Body of pancreas (tissue), 4 donors: ENCODE measurements around the gene HOXD12. TPM values are rescaled to one million over a fixed set of nuclear protein-coding genes. Genes with fewer than 3 reads are reported as not detected.

ENCODE experiments used
- ATAC-seq: fragments of 150-250 bp; one replicate; pipeline ENCODE4 v1.9.1; 2016
- DNase-seq, 4 donors: peaks; one replicate each; pipeline ENCODE4 v3.0.0-alpha.2; 2019
- H3K27ac ChIP-seq, 4 donors: fragments of 200-600 bp; sonication (generic); 1 replicate in 3 of 4; 2 replicates in 1 of 4; pipeline versions ENCODE4 v1.5.1 to v1.6.1; 2016 to 2019; ENCODE audit warnings: mild to moderate bottlenecking in 1 of 4, mixed read lengths in 1 of 4, moderate library complexity in 1 of 4
- H3K27me3 ChIP-seq, 2 donors: fragments of 200-600 bp; sonication (generic); one replicate each; pipeline ENCODE4 v1.6.0; 2016; ENCODE audit warnings: mild to moderate bottlenecking in 1 of 2
- H3K36me3 ChIP-seq, 2 donors: fragments of 200-600 bp; sonication (generic); replicated peaks in 1 of 2; 2 replicates each; pipeline ENCODE4 v1.5.1; 2016; ENCODE audit warnings: low read depth in 2 of 2; ENCODE audit not compliant: insufficient read depth in 1 of 2
- H3K4me1 ChIP-seq: fragments of 200-600 bp; sonication (generic); one replicate; pipeline ENCODE4 v1.6.0; 2016
- H3K4me3 ChIP-seq, 2 donors: fragments of 200-600 bp; sonication (generic); 1 replicate in 1 of 2; 2 replicates in 1 of 2; pipeline ENCODE4 v1.5.1; 2016 to 2019
- H3K9me3 ChIP-seq, 3 donors: fragments of 200-600 bp; sonication (generic); 1 replicate in 2 of 3; 2 replicates in 1 of 3; pipeline ENCODE4 v1.5.1; 2016
- CTCF ChIP-seq, 7 experiments: fragments of 450-650 bp in 4 of 7; fragments of 200-600 bp in 3 of 7; sonication (generic) in 3 of 7; IDR thresholded peaks; one replicate each; pipeline ENCODE4 v1.5.1; 2016 to 2019; ENCODE audit warnings: antibody characterized with exemption in 7 of 7
- POLR2A ChIP-seq, 3 donors: fragments of 450-650 bp; IDR thresholded peaks; one replicate each; pipeline ENCODE4 v1.6.1; 2016; ENCODE audit warnings: antibody characterized with exemption in 3 of 3, mild to moderate bottlenecking in 2 of 3
- WGBS, 2 donors: methylation state at CpG; one replicate each; pipeline ENCODE4 v1.1.5; 2017; 5-methylcytosine and 5-hydroxymethylcytosine counted together
- intact Hi-C: fragments of 100-400 bp; cut with DNase I; formaldehyde crosslinking; loops from one replicate; pipeline ENCODE4 v1.15.1; 2023
- total RNA-seq, 2 donors: library from RNA; depleted of rRNA; stranded (reverse); fragments of >200 nt; gene quantifications; one replicate each; pipeline ENCODE4 v1.1.0, GENCODE V29; 2016

The HOXD12 gene
- total RNA-seq, 2 donors from 2014 or later = not detected

GRCh38 chr2:176132205-176133171, 32.9 kb downstream of the HOXD12 start:
- WGBS, 2 donors = 8 to 15% methylated on average over 33 of the region's 33 CpGs
- Histone ChIP-seq H3K4me1 (peaks cover 25% of the 10 kb centered on the region), H3K4me3 (no peak overlapping the region), H3K36me3 (no peaks in the 10 kb centered on the region), H3K27ac (no peak overlapping the region), H3K27me3 (peaks cover 0 to 84% of the 10 kb centered on the region in 2 donors), H3K9me3 (no peaks in the 10 kb centered on the region)
- TF ChIP-seq CTCF (IDR thresholded peaks at IDR 0.05) = no peak
- no peak for TF ChIP-seq POLR2A (IDR thresholded peaks at IDR 0.05)
- DNase-seq (no peak), ATAC-seq (no peak)
- intact Hi-C loops = no loop called here

GRCh38 chr2:176133389-176133788, 33.8 kb downstream of the HOXD12 start:
- Histone ChIP-seq H3K4me3 (no peak overlapping the region), H3K36me3 (no peaks in the 10 kb centered on the region), H3K27ac (no peak overlapping the region), H3K4me1 (peaks cover 25% of the 10 kb centered on the region), H3K9me3 (no peaks in the 10 kb centered on the region), H3K27me3 (peaks cover 0 to 80% of the 10 kb centered on the region in 2 donors)
- ATAC-seq = no peak
- no peak for TF ChIP-seq POLR2A (IDR thresholded peaks at IDR 0.05)
- no peak for TF ChIP-seq CTCF (IDR thresholded peaks at IDR 0.05)
- no peak for DNase-seq
- intact Hi-C loops = no loop called here

GRCh38 chr2:176134035-176134434, 34.4 kb downstream of the HOXD12 start:
- DNase-seq = no peak
- Histone ChIP-seq H3K9me3 (no peaks in the 10 kb centered on the region), H3K27ac (no peak overlapping the region), H3K4me1 (peaks cover 25% of the 10 kb centered on the region), H3K4me3 (no peak overlapping the region), H3K36me3 (no peaks in the 10 kb centered on the region), H3K27me3 (peaks cover 0 to 81% of the 10 kb centered on the region in 2 donors)
- 21 to 32% methylated on average over 4 of the region's 4 CpGs for WGBS, 2 donors
- intact Hi-C loops = no loop called here
- ATAC-seq = no peak
- TF ChIP-seq CTCF (IDR thresholded peaks at IDR 0.05) = no peak
- no peak for TF ChIP-seq POLR2A (IDR thresholded peaks at IDR 0.05)

GRCh38 chr2:176135035-176135440, 35.4 kb downstream of the HOXD12 start:
- no peak for DNase-seq
- no peak overlapping the region for H3K27ac ChIP-seq
- peaks cover 22% of the 10 kb centered on the region for H3K4me1 ChIP-seq
- no peaks in the 10 kb centered on the region for H3K36me3 ChIP-seq
- no peak for ATAC-seq
- H3K27me3 ChIP-seq = peaks cover 0 to 80% of the 10 kb centered on the region in 2 donors
- TF ChIP-seq POLR2A (IDR thresholded peaks at IDR 0.05) (no peak), CTCF (IDR thresholded peaks at IDR 0.05) (peak in 1 of 7 experiments; percentile 5)
- H3K4me3 ChIP-seq = no peak overlapping the region
- intact Hi-C loops = no loop called here
- H3K9me3 ChIP-seq = no peaks in the 10 kb centered on the region
